ENCODE data around the gene GJD2. TPM values are rescaled to one million over a fixed set of nuclear protein-coding genes. Genes with fewer than 3 reads are reported as not detected.

GJD2 gene
- total and polyA plus RNA-seq, 2 donors (not counting 1 experiment from before 2014, with no cell fraction given): not detected

DNA sequence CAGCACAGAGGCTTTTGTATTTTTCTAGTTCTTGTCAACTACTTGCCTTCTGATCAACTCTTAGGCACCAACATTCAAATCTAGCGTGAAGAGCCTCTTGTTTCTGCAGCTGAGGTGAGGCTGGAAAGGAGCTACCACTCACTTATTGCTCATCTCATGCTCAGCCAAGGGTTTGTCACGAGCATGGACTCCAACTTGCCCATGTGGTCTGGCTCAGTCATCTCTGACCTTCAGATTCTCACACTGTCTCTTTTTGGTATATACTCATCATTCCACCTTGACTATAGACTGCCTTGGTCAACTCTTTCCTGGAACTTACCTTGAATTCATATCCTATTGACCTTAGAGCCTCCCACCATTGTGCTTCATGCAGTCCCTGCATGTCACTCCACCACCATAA is 5.2 kb upstream of the GJD2 start:
- Histone ChIP-seq H2AFZ (ENCODE audit: low read length) (no peak overlapping the region), H3K4me2 (ENCODE audit: extremely low read depth, insufficient read depth, low read length) (no peak overlapping the region), H3K79me2 (ENCODE audit: control insufficient read depth, insufficient read depth, low read length) (no peaks in the 10 kb centered on the region), H3K36me3 (ENCODE audit: control insufficient read depth, insufficient read depth, low read length) (no peaks in the 10 kb centered on the region), H3K4me3 (replicated peaks in 1 of 4; ENCODE audit: control extremely low read depth in 1 of 4, insufficient read depth in 1 of 4, low read depth in 3 of 4, low read length in 4 of 4) (no peak overlapping the region), H4K20me1 (ENCODE audit: control insufficient read depth, extremely low read depth, insufficient read depth, low read length) (no peaks in the 10 kb centered on the region), H3K4me1 (ENCODE audit: control insufficient read depth, extremely low read depth, insufficient read depth, low read length) (no peaks in the 10 kb centered on the region), H3K9me3 (ENCODE audit: control insufficient read depth, insufficient read depth, low read depth, low read length) (no peaks in the 10 kb centered on the region), H3K27me3 (ENCODE audit: control insufficient read depth, insufficient read depth, low read length) (peaks cover 27% of the 10 kb centered on the region), H3K9ac (ENCODE audit: insufficient read depth, low read length) (no peak overlapping the region), H3K27ac (ENCODE audit: insufficient read depth, low read length) (no peak overlapping the region)
- no peak for DNase-seq (ENCODE audit: low read depth in 2 of 2)
- TF ChIP-seq EZH2 (IDR thresholded peaks at IDR 0.05; ENCODE audit: low read length, missing control alignments): no peak
- TF ChIP-seq, protein P1, sequence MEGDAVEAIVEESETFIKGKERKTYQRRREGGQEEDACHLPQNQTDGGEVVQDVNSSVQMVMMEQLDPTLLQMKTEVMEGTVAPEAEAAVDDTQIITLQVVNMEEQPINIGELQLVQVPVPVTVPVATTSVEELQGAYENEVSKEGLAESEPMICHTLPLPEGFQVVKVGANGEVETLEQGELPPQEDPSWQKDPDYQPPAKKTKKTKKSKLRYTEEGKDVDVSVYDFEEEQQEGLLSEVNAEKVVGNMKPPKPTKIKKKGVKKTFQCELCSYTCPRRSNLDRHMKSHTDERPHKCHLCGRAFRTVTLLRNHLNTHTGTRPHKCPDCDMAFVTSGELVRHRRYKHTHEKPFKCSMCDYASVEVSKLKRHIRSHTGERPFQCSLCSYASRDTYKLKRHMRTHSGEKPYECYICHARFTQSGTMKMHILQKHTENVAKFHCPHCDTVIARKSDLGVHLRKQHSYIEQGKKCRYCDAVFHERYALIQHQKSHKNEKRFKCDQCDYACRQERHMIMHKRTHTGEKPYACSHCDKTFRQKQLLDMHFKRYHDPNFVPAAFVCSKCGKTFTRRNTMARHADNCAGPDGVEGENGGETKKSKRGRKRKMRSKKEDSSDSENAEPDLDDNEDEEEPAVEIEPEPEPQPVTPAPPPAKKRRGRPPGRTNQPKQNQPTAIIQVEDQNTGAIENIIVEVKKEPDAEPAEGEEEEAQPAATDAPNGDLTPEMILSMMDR (conservative IDR thresholded peaks at IDR 0.05 in 1 of 2, IDR thresholded peaks at IDR 0.05 in 1 of 2; ENCODE audit: low read depth in 1 of 2, low read length in 2 of 2): no peak

DNA sequence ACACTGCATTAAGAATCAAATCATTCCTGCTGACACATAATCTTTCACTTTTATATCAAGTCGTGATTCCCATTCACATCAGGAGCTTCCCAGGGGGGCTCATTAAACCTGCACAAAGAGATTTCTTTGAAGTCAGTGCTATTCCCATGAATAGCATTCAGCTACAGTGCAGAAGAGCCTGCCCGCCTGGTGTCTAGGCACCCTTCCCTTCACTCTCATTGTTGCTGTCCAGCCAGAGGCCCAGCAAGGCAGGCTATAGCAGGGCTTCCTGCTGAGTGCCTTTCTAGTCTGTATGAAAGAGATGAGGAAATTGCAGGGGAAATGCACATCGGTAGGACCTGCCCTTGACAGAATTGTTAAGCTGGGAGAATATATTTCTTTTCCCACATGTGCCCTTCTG is 4.5 kb upstream of the GJD2 start:
- H3K4me3 ChIP-seq (replicated peaks in 1 of 4; ENCODE audit: control extremely low read depth in 1 of 4, insufficient read depth in 1 of 4, low read depth in 3 of 4, low read length in 4 of 4): no peak overlapping the region
- no peak overlapping the region for H3K27ac ChIP-seq (ENCODE audit: insufficient read depth, low read length)
- no peak overlapping the region for H2AFZ ChIP-seq (ENCODE audit: low read length)
- no peaks in the 10 kb centered on the region for H3K36me3 ChIP-seq (ENCODE audit: control insufficient read depth, insufficient read depth, low read length)
- peaks cover 34% of the 10 kb centered on the region for H3K27me3 ChIP-seq (ENCODE audit: control insufficient read depth, insufficient read depth, low read length)
- no peak for DNase-seq (ENCODE audit: low read depth in 2 of 2)
- TF ChIP-seq EZH2 (IDR thresholded peaks at IDR 0.05; ENCODE audit: low read length, missing control alignments): no peak
- TF ChIP-seq, protein P1 (conservative IDR thresholded peaks at IDR 0.05 in 1 of 2, IDR thresholded peaks at IDR 0.05 in 1 of 2; ENCODE audit: low read depth in 1 of 2, low read length in 2 of 2): no peak
- no peaks in the 10 kb centered on the region for H3K9me3 ChIP-seq (ENCODE audit: control insufficient read depth, insufficient read depth, low read depth, low read length)
- no peaks in the 10 kb centered on the region for H4K20me1 ChIP-seq (ENCODE audit: control insufficient read depth, extremely low read depth, insufficient read depth, low read length)
- H3K4me1 ChIP-seq (ENCODE audit: control insufficient read depth, extremely low read depth, insufficient read depth, low read length): no peaks in the 10 kb centered on the region
- no peak overlapping the region for H3K9ac ChIP-seq (ENCODE audit: insufficient read depth, low read length)
- no peaks in the 10 kb centered on the region for H3K79me2 ChIP-seq (ENCODE audit: control insufficient read depth, insufficient read depth, low read length)
- no peak overlapping the region for H3K4me2 ChIP-seq (ENCODE audit: extremely low read depth, insufficient read depth, low read length)

DNA sequence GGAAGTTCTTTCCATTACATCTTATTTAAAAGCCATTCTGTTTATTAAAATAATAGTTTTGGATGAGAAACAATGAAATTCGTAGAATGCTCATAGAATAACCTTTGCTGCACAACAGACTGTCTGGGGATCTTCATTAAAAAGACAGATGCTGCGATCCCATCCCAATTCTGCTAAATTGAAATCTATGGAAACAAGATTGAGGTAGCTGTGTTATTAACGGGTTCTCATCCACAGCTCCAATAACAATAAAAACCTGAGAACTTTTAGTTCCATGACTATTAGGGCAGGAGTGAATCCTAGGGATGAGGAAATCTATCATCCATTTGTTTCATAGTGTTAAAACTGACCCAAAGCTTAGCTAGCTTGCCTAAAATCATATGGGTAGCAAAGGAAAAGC is 2.5 kb upstream of the GJD2 start:
- Histone ChIP-seq H3K36me3 (ENCODE audit: control insufficient read depth, insufficient read depth, low read length) (no peaks in the 10 kb centered on the region), H3K27me3 (ENCODE audit: control insufficient read depth, insufficient read depth, low read length) (peaks cover 45% of the 10 kb centered on the region), H3K79me2 (ENCODE audit: control insufficient read depth, insufficient read depth, low read length) (no peaks in the 10 kb centered on the region), H3K9me3 (ENCODE audit: control insufficient read depth, insufficient read depth, low read depth, low read length) (no peaks in the 10 kb centered on the region), H2AFZ (ENCODE audit: low read length) (no peak overlapping the region), H3K27ac (ENCODE audit: insufficient read depth, low read length) (no peak overlapping the region), H3K9ac (ENCODE audit: insufficient read depth, low read length) (no peak overlapping the region), H3K4me1 (ENCODE audit: control insufficient read depth, extremely low read depth, insufficient read depth, low read length) (no peaks in the 10 kb centered on the region), H3K4me2 (ENCODE audit: extremely low read depth, insufficient read depth, low read length) (no peak overlapping the region), H3K4me3 (replicated peaks in 1 of 4; ENCODE audit: control extremely low read depth in 1 of 4, insufficient read depth in 1 of 4, low read depth in 3 of 4, low read length in 4 of 4) (no peak overlapping the region), H4K20me1 (ENCODE audit: control insufficient read depth, extremely low read depth, insufficient read depth, low read length) (no peaks in the 10 kb centered on the region)
- TF ChIP-seq, protein P1 (conservative IDR thresholded peaks at IDR 0.05 in 1 of 2, IDR thresholded peaks at IDR 0.05 in 1 of 2; ENCODE audit: low read depth in 1 of 2, low read length in 2 of 2): no peak
- TF ChIP-seq EZH2 (IDR thresholded peaks at IDR 0.05; ENCODE audit: low read length, missing control alignments): no peak
- no peak for DNase-seq (ENCODE audit: low read depth in 2 of 2)
